Adipocyte (in vitro differentiated cells): ENCODE results near the gene MEIS2.
A peak's percentile ranks its signal among the peaks of the same experiment; 100 is the strongest.

ENCODE experiments used
- DNase-seq: peaks from one replicate; pipeline ENCODE4 v3.0.0-alpha.2; 2015; ENCODE audit warnings: low read depth
- H3K27me3 ChIP-seq: replicated peaks from 2 replicates; pipeline ENCODE4 v1.7.0; 2013; ENCODE audit warnings: mild to moderate bottlenecking, low read length, moderate library complexity; ENCODE audit not compliant: control insufficient read depth, insufficient read depth
- H3K36me3 ChIP-seq: 2 replicates; pipeline ENCODE4 v1.7.0; 2013; ENCODE audit warnings: low read length, mild to moderate bottlenecking, moderate library complexity; ENCODE audit not compliant: control insufficient read depth, insufficient read depth, severe bottlenecking
- H3K4me1 ChIP-seq: 2 replicates; pipeline ENCODE4 v1.7.0; 2013; ENCODE audit warnings: mild to moderate bottlenecking, low read length, moderate library complexity; ENCODE audit not compliant: control insufficient read depth, insufficient read depth
- H3K4me3 ChIP-seq: 2 replicates; pipeline ENCODE4 v1.7.0; 2013; ENCODE audit warnings: mild to moderate bottlenecking, low read length, moderate library complexity
- H3K9ac ChIP-seq: 2 replicates; pipeline ENCODE4 v1.7.0; 2013; ENCODE audit warnings: mild to moderate bottlenecking, low read length, moderate library complexity
- H3K9me3 ChIP-seq: 2 replicates; pipeline ENCODE4 v1.7.0; 2013; ENCODE audit warnings: mild to moderate bottlenecking, low read length, moderate library complexity; ENCODE audit not compliant: control insufficient read depth

Gene MEIS2

GRCh38 chr15:37015035-37015434 lies 85.3 kb downstream of the MEIS2 start:
- H3K27me3 ChIP-seq = no peaks in the 10 kb centered on the region
- H3K4me1 ChIP-seq = peaks cover 26% of the 10 kb centered on the region
- peaks cover 12% of the 10 kb centered on the region for H3K36me3 ChIP-seq
- DNase-seq = peak; percentile 90
- no peak overlapping the region for H3K4me3 ChIP-seq
- H3K9ac ChIP-seq = no peak overlapping the region
- H3K9me3 ChIP-seq = no peaks in the 10 kb centered on the region

- Histone ChIP-seq H3K9me3 (no peaks in the 10 kb centered on the region), H3K9ac (no peak overlapping the region), H3K4me3 (no peak overlapping the region), H3K4me1 (peaks cover 24% of the 10 kb centered on the region), H3K27me3 (no peaks in the 10 kb centered on the region), H3K36me3 (peaks cover 12% of the 10 kb centered on the region)
- DNase-seq = no peak
Observed at GRCh38 chr15:37014566-37014965, 85.8 kb downstream of the MEIS2 start.

- Histone ChIP-seq H3K4me1 (peaks cover 22% of the 10 kb centered on the region), H3K4me3 (no peak overlapping the region), H3K9ac (no peak overlapping the region), H3K9me3 (no peaks in the 10 kb centered on the region), H3K36me3 (peaks cover 12% of the 10 kb centered on the region), H3K27me3 (no peaks in the 10 kb centered on the region)
- DNase-seq = peak; percentile 36
Observed at GRCh38 chr15:37014137-37014536, 86.2 kb downstream of the MEIS2 start.

GRCh38 chr15:37010595-37010994 lies 89.8 kb downstream of the MEIS2 start:
- H3K36me3 ChIP-seq = peaks cover 17% of the 10 kb centered on the region
- no peak for DNase-seq

GRCh38 chr15:37009288-37009687 lies 91.1 kb downstream of the MEIS2 start:
- DNase-seq = peak; percentile 9
- H3K4me3 ChIP-seq = no peak overlapping the region
- no peaks in the 10 kb centered on the region for H3K9me3 ChIP-seq
- H3K9ac ChIP-seq = no peak overlapping the region
- peaks cover 3% of the 10 kb centered on the region for H3K4me1 ChIP-seq
- H3K36me3 ChIP-seq = peaks cover 24% of the 10 kb centered on the region
- no peaks in the 10 kb centered on the region for H3K27me3 ChIP-seq

More at GRCh38 chr15:37010595-37010994, 89.8 kb downstream of the MEIS2 start:
- Histone ChIP-seq H3K9ac (no peak overlapping the region), H3K9me3 (no peaks in the 10 kb centered on the region), H3K4me1 (peaks cover 13% of the 10 kb centered on the region), H3K4me3 (no peak overlapping the region), H3K27me3 (no peaks in the 10 kb centered on the region)

GRCh38 chr15:37008205-37008604 lies 92.1 kb downstream of the MEIS2 start:
- Histone ChIP-seq H3K9ac (no peak overlapping the region), H3K27me3 (no peaks in the 10 kb centered on the region), H3K9me3 (no peaks in the 10 kb centered on the region), H3K36me3 (peaks cover 33% of the 10 kb centered on the region), H3K4me1 (peaks cover 3% of the 10 kb centered on the region), H3K4me3 (no peak overlapping the region)
- DNase-seq = no peak

- H3K4me3 ChIP-seq = no peak overlapping the region
- H3K27me3 ChIP-seq = no peaks in the 10 kb centered on the region
- peaks cover 3% of the 10 kb centered on the region for H3K4me1 ChIP-seq
- DNase-seq = no peak
- peaks cover 31% of the 10 kb centered on the region for H3K36me3 ChIP-seq
- no peak overlapping the region for H3K9ac ChIP-seq
- no peaks in the 10 kb centered on the region for H3K9me3 ChIP-seq
Observed at GRCh38 chr15:37007301-37007700, 93.0 kb downstream of the MEIS2 start.

- no peak overlapping the region for H3K9ac ChIP-seq
- no peaks in the 10 kb centered on the region for H3K9me3 ChIP-seq
- peaks cover 21% of the 10 kb centered on the region for H3K36me3 ChIP-seq
- H3K4me1 ChIP-seq = peaks cover 3% of the 10 kb centered on the region
- no peak overlapping the region for H3K4me3 ChIP-seq
- no peak for DNase-seq
- H3K27me3 ChIP-seq = no peaks in the 10 kb centered on the region
Observed at GRCh38 chr15:37004981-37005735, 95.2 kb downstream of the MEIS2 start.

GRCh38 chr15:37004373-37004869 lies 95.9 kb downstream of the MEIS2 start:
- H3K9ac ChIP-seq = no peak overlapping the region
- no peak for DNase-seq

GRCh38 chr15:37002041-37002672 lies 98.2 kb downstream of the MEIS2 start:
- H3K36me3 ChIP-seq = peaks cover 21% of the 10 kb centered on the region
- no peaks in the 10 kb centered on the region for H3K27me3 ChIP-seq
- DNase-seq = no peak
- peaks cover under 1% of the 10 kb centered on the region for H3K4me1 ChIP-seq
- H3K9ac ChIP-seq = no peak overlapping the region
- no peak overlapping the region for H3K4me3 ChIP-seq
- H3K9me3 ChIP-seq = no peaks in the 10 kb centered on the region

More at GRCh38 chr15:37004373-37004869, 95.9 kb downstream of the MEIS2 start:
- Histone ChIP-seq H3K36me3 (peaks cover 21% of the 10 kb centered on the region), H3K4me3 (no peak overlapping the region), H3K4me1 (peaks cover 3% of the 10 kb centered on the region), H3K9me3 (no peaks in the 10 kb centered on the region), H3K27me3 (no peaks in the 10 kb centered on the region)

GRCh38 chr15:37001417-37001816 lies 98.9 kb downstream of the MEIS2 start:
- DNase-seq = no peak
- H3K9ac ChIP-seq = no peak overlapping the region
- H3K36me3 ChIP-seq = peaks cover 21% of the 10 kb centered on the region
- no peak overlapping the region for H3K4me3 ChIP-seq
- H3K27me3 ChIP-seq = no peaks in the 10 kb centered on the region
- no peaks in the 10 kb centered on the region for H3K4me1 ChIP-seq
- no peaks in the 10 kb centered on the region for H3K9me3 ChIP-seq
